HCT116 (cell line): ENCODE data around the gene IMMP2L. TPM values are rescaled to one million over a fixed set of nuclear protein-coding genes. Genes with fewer than 3 reads are reported as not detected.

Experiments
- ATAC-seq: fragments of 200-7000 bp; cut with Tn5 transposase; 2 replicates; pipeline ENCODE4 v1.9.1; 2020; ENCODE audit warnings: mild to moderate bottlenecking, moderate library complexity
- BruUV-seq: library from RNA; stranded (reverse); fragments of 400-500 nt; replicated peaks from 2 replicates; lab custom pipeline; 2021; lab: Mats Ljungman, UMichigan
- CTCF ChIA-PET: fragments of 300-600 bp; sonication (Branson Sonifier 250); formaldehyde crosslinking; loops from one replicate; lab custom pipeline; 2021; ENCODE audit warnings: antibody characterized with exemption; lab: Charles Lee
- POLR2A ChIA-PET: fragments of 300-600, 350-600 bp; sonication (Branson Sonifier 250); formaldehyde crosslinking; loops from one replicate; lab custom pipeline; 2021; ENCODE audit warnings: antibody characterized with exemption; lab: Charles Lee
- RAD21 ChIA-PET, 2 experiments: fragments of 300-600 bp; sonication (Branson Sonifier 250); formaldehyde crosslinking; loops; one replicate each; lab custom pipeline; 2023; ENCODE audit warnings: low total read pairs in 2 of 2; ENCODE audit not compliant: uncharacterized antibody in 2 of 2, unreplicated experiment in 2 of 2, low non-redundant PET in 1 of 2; lab: Charles Lee
- DNase-seq: peaks from one replicate; pipeline ENCODE4 v3.0.0-alpha.2; 2010; ENCODE audit warnings: low read depth, low spot score
- H2AFZ ChIP-seq: fragments of 200-600 bp; shearing (Covaris generic), sonication (generic); 2 replicates; pipeline ENCODE4 v1.6.1; 2017; ENCODE audit warnings: low read depth, mixed run types, mixed read lengths, antibody characterized with exemption, low read length; ENCODE audit not compliant: poor library complexity, severe bottlenecking
- H3K27ac ChIP-seq: 2 replicates; pipeline ENCODE4 v1.5.1; 2012; ENCODE audit warnings: low read depth, low read length
- H3K27me3 ChIP-seq: fragments of 200-600 bp; sonication (generic); 2 replicates; pipeline ENCODE4 v1.6.1; 2016; ENCODE audit warnings: mixed run types, low read length, mixed read lengths; ENCODE audit not compliant: insufficient read depth
- H3K36me3 ChIP-seq, 2 experiments: fragments of 200-500 bp in 1 of 2; fragments of 200-600 bp in 1 of 2; sonication (Bioruptor generic) in 1 of 2; sonication (generic) in 1 of 2; 2 replicates each; pipeline versions ENCODE4 v1.5.1 to v1.6.1; 2014 to 2016; ENCODE audit warnings: low read length in 2 of 2, inconsistent platforms in 1 of 2, mixed read lengths in 1 of 2, mixed run types in 1 of 2; ENCODE audit not compliant: insufficient read depth in 2 of 2, control insufficient read depth in 1 of 2
- H3K4me1 ChIP-seq, 2 experiments: fragments of 200-600 bp in 1 of 2; sonication (generic) in 1 of 2; 2 replicates each; pipeline versions ENCODE4 v1.5.1 to v1.6.1; 2012 to 2017; ENCODE audit warnings: low read length in 2 of 2, inconsistent platforms in 1 of 2, mild to moderate bottlenecking in 1 of 2, mixed read lengths in 1 of 2, mixed run types in 1 of 2, moderate library complexity in 1 of 2; ENCODE audit not compliant: insufficient read depth in 2 of 2, control insufficient read depth in 1 of 2
- H3K4me2 ChIP-seq: fragments of 200-600 bp; sonication (generic); 2 replicates; pipeline ENCODE4 v1.6.1; 2017; ENCODE audit warnings: mixed run types, low read length, mixed read lengths
- H3K4me3 ChIP-seq, 2 experiments: fragments of 200-600 bp in 1 of 2; sonication (generic) in 1 of 2; replicated peaks in 1 of 2; 2 replicates each; pipeline ENCODE4 v1.5.1; 2011 to 2016; ENCODE audit warnings: low read length in 2 of 2, control low read depth in 1 of 2, low read depth in 1 of 2, mild to moderate bottlenecking in 1 of 2, mixed read lengths in 1 of 2, mixed run types in 1 of 2
- H3K79me2 ChIP-seq: fragments of 200-600 bp; sonication (generic); 2 replicates; pipeline ENCODE4 v1.6.1; 2017; ENCODE audit warnings: mild to moderate bottlenecking, mixed run types, low read length, moderate library complexity, mixed read lengths; ENCODE audit not compliant: insufficient read depth
- H3K9ac ChIP-seq: fragments of 200-600 bp; sonication (generic); 2 replicates; pipeline ENCODE4 v1.6.1; 2016; ENCODE audit warnings: low read length, mixed read lengths
- H3K9me2 ChIP-seq: fragments of 200-600 bp; sonication (generic), shearing (Covaris generic); 2 replicates; pipeline ENCODE4 v1.6.1; 2017; ENCODE audit warnings: mixed run types, mild to moderate bottlenecking, moderate library complexity; ENCODE audit not compliant: insufficient read depth
- H3K9me3 ChIP-seq, 2 experiments: fragments of 200-500 bp in 1 of 2; fragments of 200-600 bp in 1 of 2; sonication (Bioruptor generic) in 1 of 2; sonication (generic) in 1 of 2; 2 replicates each; pipeline ENCODE4 v1.6.1; 2014 to 2017; ENCODE audit warnings: low read length in 2 of 2, mixed read lengths in 2 of 2, inconsistent platforms in 1 of 2, low read depth in 1 of 2, mild to moderate bottlenecking in 1 of 2, mixed run types in 1 of 2, moderate library complexity in 1 of 2; ENCODE audit not compliant: control insufficient read depth in 1 of 2, insufficient read depth in 1 of 2
- H4K20me1 ChIP-seq: fragments of 200-600 bp; sonication (generic), shearing (Covaris generic); 2 replicates; pipeline ENCODE4 v1.6.1; 2017; ENCODE audit warnings: mixed run types, mild to moderate bottlenecking, moderate library complexity; ENCODE audit not compliant: insufficient read depth
- CBX3 ChIP-seq: IDR thresholded peaks from 2 replicates; pipeline ENCODE4 v1.6.1; 2012; ENCODE audit warnings: low read depth
- CEBPB ChIP-seq: IDR thresholded peaks from 2 replicates; pipeline ENCODE4 v1.6.1; 2012; ENCODE audit warnings: low read depth
- CTCF ChIP-seq, 3 experiments: fragments of 200-600 bp in 1 of 3; sonication (generic) in 1 of 3; IDR thresholded peaks in 2 of 3; conservative IDR thresholded peaks in 1 of 3; 2 replicates each; pipeline ENCODE4 v1.5.1; 2012 to 2017; ENCODE audit warnings: low read depth in 2 of 3, low read length in 2 of 3, antibody characterized with exemption in 1 of 3, borderline replicate concordance in 1 of 3, control low read depth in 1 of 3, mild to moderate bottlenecking in 1 of 3, mixed read lengths in 1 of 3, mixed run types in 1 of 3, moderate library complexity in 1 of 3; ENCODE audit not compliant: insufficient read depth in 1 of 3
- EZH2 ChIP-seq: fragments of 200-600 bp; sonication (generic); IDR thresholded peaks from 2 replicates; pipeline ENCODE4 v1.6.1; 2017; ENCODE audit warnings: antibody characterized with exemption, mixed run types
- EZH2phosphoT487 ChIP-seq: fragments of 200-600 bp; IDR thresholded peaks from 2 replicates; pipeline ENCODE4 v1.6.1; 2018; ENCODE audit warnings: antibody characterized with exemption, borderline replicate concordance
- FOSL1 ChIP-seq: IDR thresholded peaks from 2 replicates; pipeline ENCODE4 v1.6.1; 2012; ENCODE audit warnings: low read depth
- JUND ChIP-seq: IDR thresholded peaks from 2 replicates; pipeline ENCODE4 v1.6.1; 2012
- MAX ChIP-seq: IDR thresholded peaks from 2 replicates; pipeline ENCODE4 v1.6.1; 2012
- POLR2A ChIP-seq: IDR thresholded peaks from 2 replicates; pipeline ENCODE4 v1.7.0; 2011; ENCODE audit warnings: borderline replicate concordance; ENCODE audit not compliant: insufficient read depth, insufficient read length; ENCODE audit errors: extremely low read depth
- RAD21 ChIP-seq: IDR thresholded peaks from 2 replicates; pipeline ENCODE4 v1.6.1; 2012; ENCODE audit warnings: low read depth, mild to moderate bottlenecking
- REST ChIP-seq: IDR thresholded peaks from 2 replicates; pipeline ENCODE4 v1.6.1; 2012; ENCODE audit warnings: low read depth
- SIN3A ChIP-seq: IDR thresholded peaks from 2 replicates; pipeline ENCODE4 v1.6.1; 2012; ENCODE audit warnings: low read depth
- SP1 ChIP-seq: IDR thresholded peaks from 2 replicates; pipeline ENCODE4 v1.6.1; 2012; ENCODE audit warnings: low read depth
- SRF ChIP-seq: IDR thresholded peaks from 2 replicates; pipeline ENCODE4 v1.6.1; 2012; ENCODE audit warnings: low read depth
- YY1 ChIP-seq: IDR thresholded peaks from 2 replicates; pipeline ENCODE4 v1.6.1; 2011; ENCODE audit warnings: low read length, low read depth, moderate library complexity, mild to moderate bottlenecking; ENCODE audit not compliant: insufficient replicate concordance; ENCODE audit errors: extremely low read depth
- ZBTB33 ChIP-seq: IDR thresholded peaks from 2 replicates; pipeline ENCODE4 v1.6.1; 2011; ENCODE audit warnings: mild to moderate bottlenecking, low read length, moderate library complexity; ENCODE audit not compliant: insufficient replicate concordance; ENCODE audit errors: extremely low read depth
- ZNF274 ChIP-seq: fragments of 200-500 bp; sonication (Bioruptor generic); IDR thresholded peaks from 2 replicates; pipeline ENCODE4 v1.6.1; 2014; ENCODE audit warnings: mild to moderate bottlenecking, low read depth, low read length, inconsistent platforms
- intact Hi-C: fragments of 100-400 bp; cut with micrococcal nuclease; formaldehyde crosslinking; loops from 2 replicates; pipeline ENCODE4 v1.10.0; 2022
- total RNA-seq: library from RNA; stranded (reverse); gene quantifications from one replicate; pipeline ENCODE4 v1.2.1, GENCODE V29; 2021; ENCODE audit not compliant: unreplicated experiment

IMMP2L gene
- total RNA-seq, 1 experiment from 2014 or later: 21.1 TPM

GRCh38 chr7:111107579-111107978, 454.7 kb downstream of the IMMP2L start:
- RAD21 ChIA-PET: no interaction called here
- no peak for ATAC-seq
- POLR2A ChIA-PET: no interaction called here
- no peaks in the 10 kb centered on the region for H3K4me1 ChIP-seq
- TF ChIP-seq REST: no peak
- no peak for TF ChIP-seq ZBTB33
- no peak for TF ChIP-seq CTCF (IDR thresholded peaks at IDR 0.05 in 2 of 3, conservative IDR thresholded peaks at IDR 0.05 in 1 of 3; ENCODE audit: borderline replicate concordance in 1 of 3, insufficient read depth in 1 of 3, low read depth in 2 of 3, low read length in 2 of 3)
- TF ChIP-seq SRF: no peak
- no peak for TF ChIP-seq MAX
- TF ChIP-seq POLR2A: no peak
- no peak for TF ChIP-seq EZH2phosphoT487
- TF ChIP-seq ZNF274: no peak
- no peak for TF ChIP-seq JUND
- no peak for TF ChIP-seq CEBPB
- TF ChIP-seq CBX3: no peak
- no peak for TF ChIP-seq YY1
- no peak for TF ChIP-seq FOSL1
- TF ChIP-seq EZH2: no peak
- no peak for TF ChIP-seq SP1
- no peak for TF ChIP-seq SIN3A
- no peak for TF ChIP-seq RAD21
- H3K4me2 ChIP-seq: no peak overlapping the region
- no peaks in the 10 kb centered on the region for H3K79me2 ChIP-seq
- no peak overlapping the region for H3K27ac ChIP-seq
- H3K36me3 ChIP-seq: no peaks in the 10 kb centered on the region
- no peaks in the 10 kb centered on the region for H3K27me3 ChIP-seq
- H3K9me2 ChIP-seq: no peaks in the 10 kb centered on the region
- intact Hi-C loops: no loop called here
- no peak overlapping the region for H3K9ac ChIP-seq
- no TSS peak for BruUV-seq
- no peaks in the 10 kb centered on the region for H4K20me1 ChIP-seq
- no peak for DNase-seq
- CTCF ChIA-PET: interaction anchor here (2.1 kb wide), 1 partner anchor 8 kb away, joined by 6 read pairs; no protein-coding TSS in a partner anchor
- no peaks in the 10 kb centered on the region for H3K9me3 ChIP-seq
- no peak overlapping the region for H2AFZ ChIP-seq
- H3K4me3 ChIP-seq: no peak overlapping the region
